Trophoblast cell (in vitro differentiated cells and primary cell): ENCODE data around the gene BCL2L1.

Experiments
- DNase-seq, 2 donors: peaks; one replicate each; pipeline ENCODE4 v3.0.0-alpha.2; 2016
- H2AFZ ChIP-seq: 2 replicates; pipeline ENCODE4 v1.6.1; 2013; ENCODE audit warnings: low read length, moderate library complexity, mild to moderate bottlenecking; ENCODE audit not compliant: insufficient read depth, poor library complexity
- H2AK5ac ChIP-seq: 2 replicates; pipeline ENCODE4 v1.6.1; 2013; ENCODE audit warnings: mild to moderate bottlenecking, low read length
- H2BK120ac ChIP-seq: 2 replicates; pipeline ENCODE4 v1.6.1; 2013; ENCODE audit warnings: low read length, mild to moderate bottlenecking, moderate library complexity; ENCODE audit not compliant: insufficient read depth, poor library complexity
- H2BK12ac ChIP-seq: 2 replicates; pipeline ENCODE4 v1.6.1; 2013; ENCODE audit warnings: mild to moderate bottlenecking, low read length, moderate library complexity
- H2BK5ac ChIP-seq: 2 replicates; pipeline ENCODE4 v1.6.1; 2013; ENCODE audit warnings: low read length, low read depth, moderate library complexity, mild to moderate bottlenecking; ENCODE audit not compliant: poor library complexity
- H3K14ac ChIP-seq: 2 replicates; pipeline ENCODE4 v1.6.1; 2013; ENCODE audit warnings: mild to moderate bottlenecking, low read length
- H3K18ac ChIP-seq: 2 replicates; pipeline ENCODE4 v1.6.1; 2013; ENCODE audit warnings: mild to moderate bottlenecking, low read length
- H3K23ac ChIP-seq: 2 replicates; pipeline ENCODE4 v1.6.1; 2013; ENCODE audit warnings: low read length
- H3K27ac ChIP-seq: 2 replicates; pipeline ENCODE4 v1.5.1; 2013; ENCODE audit warnings: low read depth, mild to moderate bottlenecking, inconsistent platforms, low read length, moderate library complexity
- H3K27me3 ChIP-seq: 2 replicates; pipeline ENCODE4 v1.6.1; 2013; ENCODE audit warnings: inconsistent platforms, mild to moderate bottlenecking, low read length, moderate library complexity; ENCODE audit not compliant: insufficient read depth
- H3K36me3 ChIP-seq, 2 experiments: 1 replicate in 1 of 2; 2 replicates in 1 of 2; pipeline ENCODE4 v1.6.1; 2013; ENCODE audit warnings: low read length in 2 of 2, mild to moderate bottlenecking in 2 of 2, moderate library complexity in 1 of 2; ENCODE audit not compliant: insufficient read depth in 2 of 2, control insufficient read depth in 1 of 2
- H3K4ac ChIP-seq: 2 replicates; pipeline ENCODE4 v1.6.1; 2013; ENCODE audit warnings: low read depth, mild to moderate bottlenecking, low read length, moderate library complexity
- H3K4me1 ChIP-seq, 2 experiments: 1 replicate in 1 of 2; 2 replicates in 1 of 2; pipeline ENCODE4 v1.6.1; 2013; ENCODE audit warnings: low read length in 2 of 2, mild to moderate bottlenecking in 2 of 2, moderate library complexity in 1 of 2; ENCODE audit not compliant: insufficient read depth in 2 of 2, control insufficient read depth in 1 of 2
- H3K4me2 ChIP-seq: 2 replicates; pipeline ENCODE4 v1.6.1; 2013; ENCODE audit warnings: inconsistent platforms, mild to moderate bottlenecking, low read length, moderate library complexity
- H3K4me3 ChIP-seq: 2 replicates; pipeline ENCODE4 v1.5.1; 2013; ENCODE audit warnings: mild to moderate bottlenecking, low read depth, low read length, inconsistent platforms
- H3K79me1 ChIP-seq: one replicate; pipeline ENCODE4 v1.6.1; 2013; ENCODE audit warnings: low read length
- H3K79me2 ChIP-seq: 2 replicates; pipeline ENCODE4 v1.6.1; 2013; ENCODE audit warnings: low read length, mild to moderate bottlenecking; ENCODE audit not compliant: control insufficient read depth, insufficient read depth, poor library complexity
- H3K9ac ChIP-seq: 2 replicates; pipeline ENCODE4 v1.6.1; 2013; ENCODE audit warnings: mild to moderate bottlenecking, low read length
- H3K9me3 ChIP-seq: 2 replicates; pipeline ENCODE4 v1.6.1; 2013; ENCODE audit warnings: low read depth, mild to moderate bottlenecking, control low read depth, inconsistent platforms, low read length; ENCODE audit not compliant: insufficient read depth
- H4K12ac ChIP-seq: 2 replicates; pipeline ENCODE4 v1.6.1; 2013; ENCODE audit warnings: low read depth, mild to moderate bottlenecking, low read length, moderate library complexity
- H4K8ac ChIP-seq: 2 replicates; pipeline ENCODE4 v1.6.1; 2013; ENCODE audit warnings: low read depth, mild to moderate bottlenecking, low read length, moderate library complexity
- H4K91ac ChIP-seq: one replicate; pipeline ENCODE4 v1.6.1; 2013; ENCODE audit warnings: low read depth, mild to moderate bottlenecking, low read length, moderate library complexity
- WGBS: extraction: QIAGEN DNeasy Blood & Tissue Kit; methylation state at CpG from one replicate; pipeline ENCODE4 v1.1.7; 2013; ENCODE audit warnings: missing lambda C conversion rate; ENCODE audit not compliant: insufficient read length, insufficient coverage; ENCODE audit errors: extremely low coverage; 5-methylcytosine and 5-hydroxymethylcytosine counted together

BCL2L1 gene

DNA sequence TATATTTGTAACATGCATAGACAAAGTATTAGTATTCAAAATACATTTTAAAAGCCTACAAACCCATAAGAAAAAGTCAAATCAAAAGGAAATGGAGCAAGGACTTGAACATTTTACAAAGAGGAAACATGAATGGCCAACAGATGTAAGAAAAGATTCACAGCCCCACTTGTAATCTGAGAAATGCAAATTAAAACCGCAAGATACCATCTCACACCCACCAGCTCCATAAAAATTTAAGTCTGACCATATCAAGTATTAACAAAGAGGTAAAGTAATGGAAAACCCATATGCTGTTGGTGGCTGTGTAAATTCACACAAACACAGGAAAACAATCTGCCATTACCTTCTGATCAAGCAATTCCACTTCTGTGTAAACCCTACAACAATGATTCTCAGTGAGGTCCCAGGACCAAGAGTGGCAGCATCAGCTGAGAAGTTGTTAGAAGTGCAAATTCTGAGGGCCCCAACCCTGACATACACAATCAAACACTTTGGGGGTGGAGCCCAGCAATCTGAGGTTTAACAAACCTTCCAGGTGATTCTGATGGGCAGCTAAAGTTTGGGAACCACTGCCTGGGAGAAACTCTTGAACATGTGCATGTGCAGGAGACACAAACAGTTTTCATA lies 30.9 kb downstream of the BCL2L1 start:
- no CpG with 5 or more reads among the region's 1 CpG for WGBS

DNA sequence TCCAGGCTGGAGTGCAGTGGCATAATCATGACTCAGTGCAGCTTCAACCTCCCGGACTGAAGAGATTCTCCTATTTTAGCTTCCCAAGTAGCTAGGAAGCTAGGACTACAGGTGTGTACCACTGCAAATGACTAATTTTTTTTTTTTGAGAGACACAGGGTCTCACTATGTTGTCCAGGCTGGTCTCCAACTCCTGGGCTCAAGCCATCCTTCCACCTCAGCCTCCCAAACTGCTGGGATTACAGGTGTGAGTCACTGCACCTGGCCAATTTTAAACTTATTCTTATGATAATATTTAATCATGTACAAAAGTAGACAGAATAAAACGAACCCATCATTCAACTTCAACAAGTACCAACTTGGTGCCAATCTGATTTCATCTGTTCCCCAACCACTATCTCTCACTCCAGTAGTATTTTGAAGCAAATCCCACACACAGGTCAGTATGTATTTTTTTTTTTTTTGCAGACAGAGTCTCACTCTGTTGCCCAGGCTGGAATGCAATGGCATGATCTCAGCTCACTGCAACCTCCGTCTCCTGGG lies 32.5 kb downstream of the BCL2L1 start:
- Histone ChIP-seq H3K18ac (no peak overlapping the region), H2AFZ (no peak overlapping the region), H4K8ac (no peak overlapping the region), H3K4me1 (peaks cover 0 to 3% of the 10 kb centered on the region in 2 experiments), H3K4me3 (no peak overlapping the region), H3K27ac (no peak overlapping the region), H3K4ac (no peak overlapping the region), H4K12ac (no peak overlapping the region), H3K23ac (no peak overlapping the region), H4K91ac (no peak overlapping the region), H3K4me2 (no peak overlapping the region), H2BK120ac (no peak overlapping the region), H2BK5ac (no peak overlapping the region), H2AK5ac (no peak overlapping the region), H2BK12ac (no peak overlapping the region), H3K14ac (no peak overlapping the region), H3K27me3 (no peaks in the 10 kb centered on the region), H3K36me3 (peaks cover 2 to 4% of the 10 kb centered on the region in 2 experiments), H3K79me2 (peaks cover 2% of the 10 kb centered on the region), H3K9ac (no peak overlapping the region), H3K79me1 (peaks cover 5% of the 10 kb centered on the region), H3K9me3 (no peaks in the 10 kb centered on the region)
- WGBS: no CpG with 5 or more reads among the region's 3 CpGs
- DNase-seq: no peak

More for the DNA sequence above, 30.9 kb downstream of the BCL2L1 start:
- H3K4ac ChIP-seq: no peak overlapping the region
- H3K18ac ChIP-seq: no peak overlapping the region
- H3K4me1 ChIP-seq: peaks cover 3 to 4% of the 10 kb centered on the region in 2 experiments
- H3K27me3 ChIP-seq: no peaks in the 10 kb centered on the region
- no peaks in the 10 kb centered on the region for H3K9me3 ChIP-seq
- no peak overlapping the region for H4K12ac ChIP-seq
- no peak overlapping the region for H3K27ac ChIP-seq
- no peak for DNase-seq
- no peak overlapping the region for H4K8ac ChIP-seq
- H2BK120ac ChIP-seq: no peak overlapping the region
- H2AFZ ChIP-seq: no peak overlapping the region
- no peak overlapping the region for H2BK5ac ChIP-seq
- no peak overlapping the region for H2BK12ac ChIP-seq
- peaks cover 6% of the 10 kb centered on the region for H3K79me1 ChIP-seq
- H3K79me2 ChIP-seq: peaks cover 2% of the 10 kb centered on the region
- H3K36me3 ChIP-seq: peaks cover 2% of the 10 kb centered on the region in 2 experiments
- H2AK5ac ChIP-seq: no peak overlapping the region
- no peak overlapping the region for H3K14ac ChIP-seq
- H4K91ac ChIP-seq: no peak overlapping the region
- H3K4me3 ChIP-seq: no peak overlapping the region
- no peak overlapping the region for H3K9ac ChIP-seq
- H3K4me2 ChIP-seq: no peak overlapping the region
- no peak overlapping the region for H3K23ac ChIP-seq

DNA sequence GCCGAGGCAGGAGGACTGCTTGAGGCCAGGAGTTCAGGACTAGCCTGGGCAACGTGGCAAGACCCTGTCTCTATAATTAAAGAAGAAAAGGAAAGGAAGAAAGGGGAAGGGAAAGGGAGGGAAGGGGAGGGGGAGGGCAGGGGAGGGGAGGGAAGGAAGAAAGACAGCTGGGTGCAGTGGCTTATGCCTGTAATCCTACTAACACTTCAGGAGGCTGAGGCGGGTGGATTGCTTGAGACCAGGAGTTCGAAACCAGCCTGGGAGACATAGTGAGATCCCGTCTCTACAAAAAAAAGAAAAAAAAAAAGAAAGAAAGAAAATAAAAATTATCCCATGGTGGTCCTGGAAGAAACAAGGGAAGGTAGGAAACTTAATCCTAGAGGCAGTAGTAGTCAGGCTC lies 33.5 kb downstream of the BCL2L1 start:
- Histone ChIP-seq H4K91ac (no peak overlapping the region), H3K79me2 (peaks cover 2% of the 10 kb centered on the region), H3K36me3 (peaks cover 5 to 7% of the 10 kb centered on the region in 2 experiments), H3K27ac (no peak overlapping the region), H3K14ac (no peak overlapping the region), H3K79me1 (peaks cover 3% of the 10 kb centered on the region), H2BK5ac (no peak overlapping the region), H2AFZ (no peak overlapping the region), H2BK120ac (no peak overlapping the region), H4K8ac (no peak overlapping the region), H3K18ac (no peak overlapping the region), H2BK12ac (no peak overlapping the region), H3K23ac (no peak overlapping the region), H3K4ac (no peak overlapping the region), H3K27me3 (no peaks in the 10 kb centered on the region), H3K4me2 (no peak overlapping the region), H3K4me3 (no peak overlapping the region), H3K4me1 (peaks cover 0 to 3% of the 10 kb centered on the region in 2 experiments), H2AK5ac (no peak overlapping the region), H3K9ac (no peak overlapping the region), H4K12ac (no peak overlapping the region), H3K9me3 (no peaks in the 10 kb centered on the region)
- WGBS: no CpG with 5 or more reads among the region's 5 CpGs
- DNase-seq: no peak

DNA sequence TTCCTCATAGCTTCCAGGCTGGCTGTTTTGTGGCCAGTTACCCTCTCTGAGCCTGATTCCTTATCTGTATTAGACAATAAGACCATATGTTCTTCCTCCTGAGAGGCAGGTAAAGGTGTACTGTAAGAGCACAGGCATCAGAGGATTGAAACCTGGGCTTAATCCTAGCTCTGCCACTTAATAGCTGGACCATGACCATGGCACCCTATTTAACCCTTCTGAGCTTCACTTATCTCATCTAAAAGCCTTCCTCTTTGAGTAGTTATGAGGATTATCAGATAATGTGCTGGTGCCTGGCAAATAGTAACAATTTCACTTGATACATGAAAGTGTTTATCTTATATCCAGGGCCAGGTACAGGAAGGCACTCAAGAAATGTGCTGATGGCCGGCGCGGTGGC lies 34.9 kb downstream of the BCL2L1 start:
- Histone ChIP-seq H2BK12ac (no peak overlapping the region), H2AFZ (no peak overlapping the region), H3K23ac (no peak overlapping the region), H3K14ac (no peak overlapping the region), H2BK120ac (no peak overlapping the region), H3K79me2 (no peaks in the 10 kb centered on the region), H2AK5ac (no peak overlapping the region), H4K12ac (no peak overlapping the region), H2BK5ac (no peak overlapping the region), H3K27ac (no peak overlapping the region), H3K4me2 (no peak overlapping the region), H3K9me3 (no peaks in the 10 kb centered on the region), H3K36me3 (peaks cover 5 to 6% of the 10 kb centered on the region in 2 experiments), H4K91ac (no peak overlapping the region), H3K27me3 (no peaks in the 10 kb centered on the region), H4K8ac (no peak overlapping the region), H3K4ac (no peak overlapping the region), H3K9ac (no peak overlapping the region), H3K4me1 (no peaks in the 10 kb centered on the region), H3K18ac (no peak overlapping the region), H3K79me1 (no peaks in the 10 kb centered on the region), H3K4me3 (no peak overlapping the region)
- no peak for DNase-seq
- no CpG with 5 or more reads among the region's 3 CpGs for WGBS
